Loucy (cell line): ENCODE data around the gene BAIAP3.
A peak's percentile ranks its signal among the peaks of the same experiment; 100 is the strongest.

ENCODE experiments used
- CTCF ChIP-seq: fragments of 200-600 bp; sonication (generic); conservative IDR thresholded peaks from 2 replicates; pipeline ENCODE4 v1.5.1; 2014; ENCODE audit warnings: mild to moderate bottlenecking, antibody characterized with exemption, low read length
- EZH2phosphoT487 ChIP-seq: fragments of 200-600 bp; IDR thresholded peaks from 2 replicates; pipeline ENCODE4 v1.6.1; 2018; ENCODE audit warnings: antibody characterized with exemption, mild to moderate bottlenecking, moderate library complexity, borderline replicate concordance

- TF ChIP-seq CTCF (peak; percentile 36), EZH2phosphoT487 (no peak)
Observed at GRCh38 chr16:1330260-1330914, 3.1 kb upstream of the BAIAP3 start.
